Loucy (cell line): ENCODE measurements around the gene GPC1.

Source experiments
- EZH2phosphoT487 ChIP-seq: fragments of 200-600 bp; IDR thresholded peaks from 2 replicates; pipeline ENCODE4 v1.6.1; 2018; ENCODE audit warnings: antibody characterized with exemption, mild to moderate bottlenecking, moderate library complexity, borderline replicate concordance
- TF ChIP-seq, protein P1 (sequence below): fragments of 200-600 bp; sonication (generic); conservative IDR thresholded peaks from 2 replicates; pipeline ENCODE4 v1.5.1; 2014; ENCODE audit warnings: mild to moderate bottlenecking, antibody characterized with exemption, low read length

DNA sequence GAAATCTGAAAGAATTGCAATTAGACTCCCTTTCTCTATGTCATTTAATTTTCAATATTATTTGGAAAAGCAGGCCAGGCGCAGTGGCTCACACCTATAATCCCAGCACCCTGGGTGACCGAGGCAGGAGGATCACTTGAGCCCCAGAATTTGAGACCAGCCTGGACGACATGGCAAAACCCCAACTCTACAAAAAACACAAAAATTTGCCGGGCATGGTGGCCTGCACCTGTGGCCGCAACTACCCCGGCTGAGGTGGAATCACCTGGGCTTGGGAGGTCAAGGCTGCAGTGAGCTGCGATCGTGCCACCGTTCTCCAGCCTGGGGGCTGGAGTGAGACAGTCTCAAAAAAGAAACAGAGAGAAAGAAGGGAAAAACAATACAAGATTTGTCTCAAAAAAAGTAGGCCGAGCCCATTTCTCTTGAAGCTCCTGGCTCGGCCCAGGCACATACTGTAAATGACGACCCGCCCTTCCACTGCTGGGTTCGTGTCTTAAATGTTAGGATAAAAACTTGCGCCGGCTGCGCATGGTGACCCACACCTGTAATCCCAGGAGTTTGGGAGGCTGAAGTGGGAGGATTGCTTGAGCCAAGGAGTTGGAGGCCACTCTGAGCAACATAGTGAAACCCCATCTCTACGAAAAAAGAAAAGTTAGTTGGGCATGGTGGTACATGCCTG, 31.1 kb upstream of the GPC1 start:
- TF ChIP-seq, protein P1, sequence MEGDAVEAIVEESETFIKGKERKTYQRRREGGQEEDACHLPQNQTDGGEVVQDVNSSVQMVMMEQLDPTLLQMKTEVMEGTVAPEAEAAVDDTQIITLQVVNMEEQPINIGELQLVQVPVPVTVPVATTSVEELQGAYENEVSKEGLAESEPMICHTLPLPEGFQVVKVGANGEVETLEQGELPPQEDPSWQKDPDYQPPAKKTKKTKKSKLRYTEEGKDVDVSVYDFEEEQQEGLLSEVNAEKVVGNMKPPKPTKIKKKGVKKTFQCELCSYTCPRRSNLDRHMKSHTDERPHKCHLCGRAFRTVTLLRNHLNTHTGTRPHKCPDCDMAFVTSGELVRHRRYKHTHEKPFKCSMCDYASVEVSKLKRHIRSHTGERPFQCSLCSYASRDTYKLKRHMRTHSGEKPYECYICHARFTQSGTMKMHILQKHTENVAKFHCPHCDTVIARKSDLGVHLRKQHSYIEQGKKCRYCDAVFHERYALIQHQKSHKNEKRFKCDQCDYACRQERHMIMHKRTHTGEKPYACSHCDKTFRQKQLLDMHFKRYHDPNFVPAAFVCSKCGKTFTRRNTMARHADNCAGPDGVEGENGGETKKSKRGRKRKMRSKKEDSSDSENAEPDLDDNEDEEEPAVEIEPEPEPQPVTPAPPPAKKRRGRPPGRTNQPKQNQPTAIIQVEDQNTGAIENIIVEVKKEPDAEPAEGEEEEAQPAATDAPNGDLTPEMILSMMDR, result no peak
- TF ChIP-seq EZH2phosphoT487, result no peak
